Right ventricle myocardium inferior (tissue), 1 donor: ENCODE measurements around the gene CHST15. TPM values are rescaled to one million over a fixed set of nuclear protein-coding genes. Genes with fewer than 3 reads are reported as not detected.

Source experiments
- ATAC-seq: fragments of 200-7000 bp; cut with Tn5 transposase; one replicate; pipeline ENCODE4 v1.9.1; 2020; ENCODE audit warnings: mild to moderate bottlenecking, moderate library complexity
- DNase-seq: peaks from one replicate; pipeline ENCODE4 v3.0.0; 2021; ENCODE audit errors: missing footprints
- intact Hi-C: fragments of 100-400 bp; cut with DNase I; formaldehyde crosslinking; loops from one replicate; pipeline ENCODE4 v1.11.0; 2022
- total RNA-seq: library from RNA; stranded (reverse); fragmentation: NEBNext Ultra II Directional; extraction: Animal tissue kit (Norgen Biotek cat#: 25700); gene quantifications from one replicate; pipeline ENCODE4 v1.2.1, GENCODE V29; 2021
- donor health status: DM: no; HTN: yes; CAD: no; lungs with severe emphysema.

CHST15 gene
- total RNA-seq, 1 donor from 2014 or later, result 3.8 TPM

DNA sequence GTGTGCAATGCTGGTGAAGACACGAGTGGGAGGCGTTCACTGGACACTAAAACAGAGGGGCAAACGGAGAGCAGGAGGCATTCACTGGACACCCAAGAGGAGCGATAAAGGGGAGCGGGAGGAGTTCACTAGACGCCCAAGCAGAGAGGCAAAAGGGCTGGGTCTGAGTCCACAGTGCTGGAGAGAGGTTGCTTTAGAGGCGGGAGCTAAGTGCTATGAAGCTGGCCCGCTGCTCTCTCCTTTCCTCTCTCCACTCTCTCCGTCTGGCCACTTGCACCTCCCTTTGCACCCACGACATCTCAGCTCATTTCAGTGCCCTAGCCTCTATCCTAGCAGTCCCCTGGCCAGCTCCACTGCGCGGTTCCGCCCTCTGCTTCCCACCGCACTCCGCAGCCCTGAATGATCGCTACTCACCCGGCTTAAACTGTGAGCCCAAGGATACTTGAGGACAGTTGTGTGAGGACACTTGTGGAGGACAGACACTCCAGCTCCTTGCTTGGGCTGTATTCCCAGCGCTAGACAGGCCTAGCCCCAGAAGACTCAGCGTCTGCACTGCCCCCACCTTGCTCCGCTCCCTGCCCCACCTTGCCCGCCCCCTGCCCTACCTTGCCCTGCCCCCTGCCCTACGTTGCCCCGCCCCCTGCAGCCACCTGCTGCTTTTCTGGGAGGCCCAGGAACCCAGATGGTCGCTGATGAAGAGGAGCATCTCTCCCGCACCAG lies 123.0 kb downstream of the CHST15 start:
- intact Hi-C loops, result no loop called here
- no peak for ATAC-seq
- no peak for DNase-seq

GRCh38 chr10:123967626-123968243 lies 125.7 kb downstream of the CHST15 start:
- ATAC-seq, result peak; percentile 61
- intact Hi-C loops, result loop anchor here (1.0 kb wide), 1 partner anchor 384 kb away; no protein-coding TSS in a partner anchor
- DNase-seq, result peak; percentile 81

DNA sequence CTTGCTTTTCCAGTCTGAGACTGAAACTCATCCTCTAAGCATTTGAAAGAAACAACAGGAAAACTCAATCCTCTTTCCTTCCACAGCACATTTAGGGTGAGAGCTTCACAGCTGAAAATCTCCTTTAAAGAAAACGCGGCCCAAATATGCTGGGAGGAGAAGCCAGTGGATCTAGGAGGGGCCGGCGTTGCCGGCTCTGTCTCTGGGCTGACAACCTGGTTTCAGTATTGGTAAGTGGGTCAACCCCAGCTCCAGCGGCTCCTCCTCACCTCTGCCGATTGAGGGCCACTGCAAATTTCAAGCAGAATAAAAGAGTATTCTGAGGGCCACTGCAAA lies 126.5 kb downstream of the CHST15 start:
- intact Hi-C loops, result loop anchor here (1.0 kb wide), 1 partner anchor 384 kb away; no protein-coding TSS in a partner anchor
- DNase-seq (no peak), ATAC-seq (no peak)

DNA sequence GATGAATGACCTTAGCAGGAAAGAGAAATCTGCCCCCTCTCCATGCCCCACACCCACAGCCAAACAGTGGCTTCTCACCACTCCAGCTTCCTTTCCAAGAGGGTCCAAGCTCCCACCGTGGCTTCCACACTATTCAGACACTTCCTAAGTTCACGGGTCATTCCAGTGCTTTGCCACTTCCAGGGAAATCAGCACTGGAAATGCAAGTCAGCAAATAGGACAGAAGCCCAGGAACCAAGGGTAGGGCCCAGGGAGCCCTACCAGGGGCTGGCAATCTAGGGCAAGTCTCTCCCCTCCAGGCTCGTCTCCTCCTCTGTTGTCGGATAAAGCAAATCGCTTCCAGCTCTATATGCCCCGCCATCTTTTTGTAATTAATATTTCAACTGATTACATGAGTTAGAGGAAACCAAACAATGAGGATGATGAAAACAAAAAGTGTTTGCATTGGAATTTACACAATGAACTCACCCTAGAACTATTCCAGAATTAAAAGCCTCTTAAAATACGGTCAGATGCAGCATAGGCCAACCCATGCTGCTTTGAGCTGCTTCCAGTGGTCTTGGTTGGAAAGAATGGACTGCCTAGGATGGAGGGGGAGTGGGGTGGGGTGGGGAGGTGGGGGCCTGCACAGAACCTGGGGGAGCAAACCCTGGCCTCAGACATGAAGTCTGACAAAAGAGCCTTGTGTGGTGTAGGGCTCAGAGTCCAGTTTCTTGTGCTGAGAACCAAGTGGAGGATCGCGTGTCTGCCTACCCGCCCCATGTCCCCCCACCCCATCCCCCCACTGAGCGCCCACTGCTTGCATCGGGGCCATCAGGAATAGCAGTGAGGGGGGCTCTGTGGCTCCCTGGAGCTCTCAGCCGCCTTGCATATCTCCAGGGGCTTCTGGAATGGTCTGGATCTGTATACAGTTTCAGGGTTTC lies 127.2 kb downstream of the CHST15 start:
- DNase-seq, result no peak
- ATAC-seq, result no peak
- intact Hi-C loops, result no loop called here

GRCh38 chr10:123964953-123965352 lies 128.4 kb downstream of the CHST15 start:
- DNase-seq (no peak), ATAC-seq (no peak)
- intact Hi-C loops, result no loop called here

DNA sequence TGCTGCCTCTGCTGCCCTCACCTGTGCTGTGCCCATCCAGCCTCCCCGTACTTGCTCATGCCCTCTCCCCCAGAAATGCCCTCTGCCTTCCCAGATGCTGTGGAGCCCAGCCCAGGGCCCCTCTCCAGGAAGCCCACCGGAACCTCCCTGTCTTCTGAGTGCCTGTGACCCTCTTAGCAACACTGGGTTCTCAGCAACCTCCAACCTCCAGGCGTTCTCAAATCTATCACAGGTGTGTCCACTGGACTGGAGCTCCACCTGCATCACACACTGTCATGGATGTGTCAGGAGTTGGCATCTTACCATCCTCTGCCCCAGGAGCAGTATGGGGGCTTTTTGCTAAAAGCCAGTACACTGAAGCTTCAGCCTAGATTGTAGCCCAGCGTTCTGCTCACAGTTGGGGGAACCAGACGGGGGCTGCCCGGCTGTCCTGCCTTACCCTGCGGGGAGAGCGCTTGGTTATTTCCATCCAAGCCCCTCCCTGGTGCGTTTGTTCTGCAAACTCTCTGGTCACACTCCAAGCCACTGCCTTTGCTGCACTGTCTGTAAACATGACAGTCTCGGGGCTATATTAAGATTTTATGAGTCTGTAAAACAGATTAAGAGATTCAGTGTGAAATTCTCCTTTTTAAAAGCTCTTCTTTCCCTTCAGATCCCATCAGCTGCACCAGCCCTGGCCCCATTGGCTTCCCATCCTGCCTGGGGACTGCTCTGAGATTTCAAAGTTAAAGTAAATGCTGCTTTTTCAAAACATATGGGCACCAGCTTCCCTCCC lies 130.5 kb downstream of the CHST15 start:
- ATAC-seq (no peak), DNase-seq (no peak)
- intact Hi-C loops, result no loop called here

DNA sequence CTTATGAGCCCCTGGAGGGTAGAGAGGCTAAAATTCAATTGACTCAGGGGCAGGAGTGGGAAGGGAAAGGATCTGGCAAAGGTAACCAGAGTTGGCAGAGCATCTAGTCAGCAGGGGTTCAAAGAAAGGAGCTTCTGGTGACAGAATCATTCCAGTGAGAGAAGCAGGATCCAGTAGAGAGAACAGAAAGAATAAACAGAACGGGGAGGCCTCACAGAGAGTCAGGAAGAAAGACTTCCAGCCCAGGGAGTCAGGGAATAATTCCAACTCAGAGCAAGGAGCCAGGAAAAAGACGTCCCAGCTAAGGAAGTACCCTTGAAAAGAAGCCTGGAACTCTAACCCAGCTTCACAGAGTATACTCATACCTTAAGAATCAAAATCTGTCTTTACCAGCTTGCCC lies 135.2 kb downstream of the CHST15 start:
- DNase-seq, result no peak
- no peak for ATAC-seq
- intact Hi-C loops, result no loop called here

Other genes starting within 250 kb of the CHST15 start
- gene CPXM2, start 201.8 kb downstream of the CHST15 start, total RNA-seq, result 4.6 TPM